ENCODE data around the gene C19orf85. TPM values are rescaled to one million over a fixed set of nuclear protein-coding genes. Genes with fewer than 3 reads are reported as not detected.

C19orf85 gene
- total and polyA plus RNA-seq, 12 donors: not detected

DNA sequence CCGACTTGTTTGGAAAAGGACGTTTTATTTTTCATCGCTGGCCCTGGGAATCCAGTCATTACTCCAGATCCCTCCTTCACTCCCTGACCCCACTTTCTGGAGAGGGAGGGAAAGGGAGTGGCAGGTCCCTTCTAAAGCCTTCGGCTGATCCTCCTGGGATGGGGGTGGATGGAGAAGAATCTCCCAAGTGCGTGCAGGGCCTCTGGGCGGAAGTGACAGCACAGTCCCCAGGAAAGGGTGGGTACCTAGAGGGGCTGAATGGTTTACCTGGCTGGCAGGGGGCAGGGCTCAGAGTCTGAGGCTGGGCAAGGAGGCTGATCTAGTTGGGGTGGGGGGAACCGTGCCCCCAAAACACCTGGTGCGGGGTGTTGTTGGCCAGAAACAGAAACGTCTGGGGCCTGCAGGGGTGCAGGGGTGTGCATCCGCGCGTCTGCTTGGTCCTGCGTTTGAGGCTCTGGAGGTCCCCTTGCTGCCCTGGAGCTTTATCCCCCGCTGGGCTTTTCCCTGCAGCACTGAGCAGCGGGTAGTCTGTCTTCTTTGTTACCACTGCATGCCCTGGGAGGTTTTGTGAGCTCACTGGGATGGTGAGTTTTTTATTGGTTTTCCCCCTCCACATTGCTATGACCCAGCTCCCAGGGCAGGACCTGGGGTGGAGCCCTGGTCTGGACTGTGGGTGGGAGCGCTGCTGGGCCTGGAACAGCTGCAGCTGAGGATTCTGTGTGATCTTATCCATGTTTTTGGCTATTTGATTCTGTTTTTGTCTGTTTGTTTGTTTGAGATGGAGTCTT is 8.9 kb upstream of the C19orf85 start:
- Histone ChIP-seq H3K4me1 (replicated peaks in 1 of 2) (peaks cover 5 to 16% of the 10 kb centered on the region in 2 donors), H3K27me3 (no peaks in the 10 kb centered on the region), H3K9me3 (replicated peaks in 1 of 3) (no peaks in the 10 kb centered on the region), H3K36me3 (replicated peaks in 1 of 2) (no peaks in the 10 kb centered on the region), H3K27ac (no peak overlapping the region), H3K4me3 (no peak overlapping the region)
- intact Hi-C loops (cut with DNase I): no loop called here
- 59 to 78% (median 69%) methylated on average over 9 to 16 of the region's 16 CpGs for WGBS, 4 donors
- peak in 1 of 7 donors; percentile 23 for DNase-seq
- no peak for TF ChIP-seq POLR2A (IDR thresholded peaks at IDR 0.05)
- TF ChIP-seq, protein P1, sequence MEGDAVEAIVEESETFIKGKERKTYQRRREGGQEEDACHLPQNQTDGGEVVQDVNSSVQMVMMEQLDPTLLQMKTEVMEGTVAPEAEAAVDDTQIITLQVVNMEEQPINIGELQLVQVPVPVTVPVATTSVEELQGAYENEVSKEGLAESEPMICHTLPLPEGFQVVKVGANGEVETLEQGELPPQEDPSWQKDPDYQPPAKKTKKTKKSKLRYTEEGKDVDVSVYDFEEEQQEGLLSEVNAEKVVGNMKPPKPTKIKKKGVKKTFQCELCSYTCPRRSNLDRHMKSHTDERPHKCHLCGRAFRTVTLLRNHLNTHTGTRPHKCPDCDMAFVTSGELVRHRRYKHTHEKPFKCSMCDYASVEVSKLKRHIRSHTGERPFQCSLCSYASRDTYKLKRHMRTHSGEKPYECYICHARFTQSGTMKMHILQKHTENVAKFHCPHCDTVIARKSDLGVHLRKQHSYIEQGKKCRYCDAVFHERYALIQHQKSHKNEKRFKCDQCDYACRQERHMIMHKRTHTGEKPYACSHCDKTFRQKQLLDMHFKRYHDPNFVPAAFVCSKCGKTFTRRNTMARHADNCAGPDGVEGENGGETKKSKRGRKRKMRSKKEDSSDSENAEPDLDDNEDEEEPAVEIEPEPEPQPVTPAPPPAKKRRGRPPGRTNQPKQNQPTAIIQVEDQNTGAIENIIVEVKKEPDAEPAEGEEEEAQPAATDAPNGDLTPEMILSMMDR (IDR thresholded peaks at IDR 0.05): no peak

DNA sequence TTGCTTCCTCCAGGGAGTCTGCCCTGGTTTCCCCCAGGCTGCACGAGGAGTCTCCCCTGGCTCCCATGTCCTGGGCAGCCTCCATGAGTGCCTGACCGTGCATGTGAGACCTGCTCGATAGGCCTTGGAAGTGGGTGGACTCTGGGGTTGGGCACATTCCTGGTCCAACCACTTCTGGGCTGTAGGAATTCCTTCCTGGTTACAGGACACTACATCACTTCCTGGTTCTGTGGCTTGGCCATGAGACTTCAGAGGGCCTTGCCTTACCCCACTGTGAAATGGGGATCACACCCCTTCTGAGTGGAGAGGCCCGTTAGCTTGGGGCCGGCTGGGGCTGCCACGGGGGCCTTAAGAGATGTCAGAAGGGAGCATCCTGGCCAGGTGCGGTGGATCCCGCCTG is 7.9 kb upstream of the C19orf85 start:
- Histone ChIP-seq H3K4me1 (replicated peaks in 1 of 2) (peaks cover 4 to 15% of the 10 kb centered on the region in 2 donors), H3K4me3 (no peak overlapping the region), H3K27me3 (no peaks in the 10 kb centered on the region), H3K27ac (no peak overlapping the region), H3K36me3 (replicated peaks in 1 of 2) (no peaks in the 10 kb centered on the region), H3K9me3 (replicated peaks in 1 of 3) (no peaks in the 10 kb centered on the region)
- WGBS, 4 donors: 55 to 94% (median 77%) methylated on average over 3 to 8 of the region's 8 CpGs
- intact Hi-C loops (cut with DNase I): no loop called here
- TF ChIP-seq, protein P1 (IDR thresholded peaks at IDR 0.05): no peak
- TF ChIP-seq POLR2A (IDR thresholded peaks at IDR 0.05): no peak
- no peak for DNase-seq

DNA sequence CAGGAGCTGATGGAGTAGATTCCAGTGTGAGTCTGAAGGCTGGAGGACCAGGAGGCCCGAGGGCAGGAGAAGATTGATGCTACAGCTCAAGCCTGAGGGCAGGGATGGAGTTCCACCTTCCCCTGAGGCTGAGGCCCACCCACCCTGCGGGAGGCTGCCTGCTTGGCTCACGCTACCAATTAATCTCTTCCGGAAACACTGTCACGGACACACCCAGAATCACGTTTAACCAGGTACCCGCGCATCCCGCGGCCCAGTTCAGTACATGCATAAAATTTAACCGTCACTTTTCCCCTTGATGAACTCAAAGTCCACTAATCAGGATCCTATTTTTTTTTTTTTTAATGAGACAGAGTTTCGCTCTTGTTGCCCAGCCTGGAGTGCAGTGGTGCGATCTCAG is 6.7 kb upstream of the C19orf85 start:
- TF ChIP-seq POLR2A (IDR thresholded peaks at IDR 0.05): no peak
- TF ChIP-seq, protein P1 (IDR thresholded peaks at IDR 0.05): no peak
- no peak overlapping the region for H3K4me3 ChIP-seq

DNA sequence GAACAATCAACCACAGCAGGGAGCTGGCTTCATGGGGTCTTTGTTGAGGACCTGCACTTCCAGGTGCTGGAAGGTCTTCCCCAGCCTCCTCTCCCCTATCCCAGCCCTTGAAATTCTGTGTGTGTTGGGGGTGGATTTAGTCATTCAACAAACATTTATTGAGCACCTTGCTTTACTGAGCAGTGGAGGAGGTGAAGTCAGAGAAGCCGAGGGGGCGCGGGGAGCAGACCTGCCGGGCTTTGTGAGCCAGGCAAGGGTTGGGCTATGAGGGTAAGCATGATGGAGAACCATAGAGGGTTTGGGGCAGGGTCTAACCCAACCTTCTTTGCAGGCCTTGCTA is 3.5 kb upstream of the C19orf85 start:
- no peak overlapping the region for H3K27ac ChIP-seq
- H3K27me3 ChIP-seq: no peaks in the 10 kb centered on the region
- no peak for TF ChIP-seq POLR2A (IDR thresholded peaks at IDR 0.05)
- TF ChIP-seq, protein P1 (IDR thresholded peaks at IDR 0.05): peak in 2 of 6 experiments; percentile 34 to 46
- intact Hi-C loops (cut with DNase I): no loop called here
- DNase-seq: no peak
- peaks cover 0 to 9% of the 10 kb centered on the region in 2 donors for H3K4me1 ChIP-seq (replicated peaks in 1 of 2)
- no peaks in the 10 kb centered on the region for H3K9me3 ChIP-seq (replicated peaks in 1 of 3)
- H3K36me3 ChIP-seq (replicated peaks in 1 of 2): no peaks in the 10 kb centered on the region
- WGBS, 4 donors: 11 to 25% (median 17%) methylated on average over 3 to 4 of the region's 4 CpGs
- H3K4me3 ChIP-seq: no peak overlapping the region

More for the DNA sequence above, 6.7 kb upstream of the C19orf85 start:
- no peak for DNase-seq
- Histone ChIP-seq H3K27me3 (no peaks in the 10 kb centered on the region), H3K36me3 (replicated peaks in 1 of 2) (no peaks in the 10 kb centered on the region), H3K4me1 (replicated peaks in 1 of 2) (peaks cover 0 to 15% of the 10 kb centered on the region in 2 donors), H3K9me3 (replicated peaks in 1 of 3) (no peaks in the 10 kb centered on the region), H3K27ac (no peak overlapping the region)
- WGBS, 4 donors: 82 to 91% (median 87%) methylated on average over 13 of the region's 13 CpGs
- intact Hi-C loops (cut with DNase I): no loop called here

Measured in adrenal gland (tissue), 12 donors.